Stomach (tissue), 4 donors: ENCODE measurements around the gene RIMS4.

Experiments used
- CTCF ChIP-seq, 7 experiments: fragments of 450-650 bp in 4 of 7; fragments of 200-600 bp in 3 of 7; sonication (generic) in 3 of 7; IDR thresholded peaks; one replicate each; pipeline ENCODE4 v1.5.1; 2016 to 2019; ENCODE audit warnings: antibody characterized with exemption in 7 of 7, control low read depth in 2 of 7, mild to moderate bottlenecking in 1 of 7
- EP300 ChIP-seq: sonication (generic); formaldehyde crosslinking; IDR thresholded peaks from one replicate; pipeline ENCODE4 v1.6.1; 2017; ENCODE audit warnings: antibody characterized with exemption
- POLR2A ChIP-seq, 4 donors: fragments of 450-650 bp; IDR thresholded peaks; one replicate each; pipeline ENCODE4 v1.6.1; 2016; ENCODE audit warnings: antibody characterized with exemption in 4 of 4, control low read depth in 2 of 4, mild to moderate bottlenecking in 1 of 4, moderate library complexity in 1 of 4
- POLR2AphosphoS5 ChIP-seq, 3 donors: sonication (generic); formaldehyde crosslinking; IDR thresholded peaks; one replicate each; pipeline ENCODE4 v1.6.1; 2016; ENCODE audit warnings: antibody characterized with exemption in 3 of 3

GRCh38 chr20:44784688-44785087 lies 25.7 kb downstream of the RIMS4 start:
- no peak for TF ChIP-seq CTCF (IDR thresholded peaks at IDR 0.05)
- no peak for TF ChIP-seq EP300
- TF ChIP-seq POLR2A (IDR thresholded peaks at IDR 0.05), result no peak
- no peak for TF ChIP-seq POLR2AphosphoS5 (IDR thresholded peaks at IDR 0.05)
